DND-41 (cell line): ENCODE data around the gene RNF168.
A peak's percentile ranks its signal among the peaks of the same experiment; 100 is the strongest.

Source experiments
- EZH2 ChIP-seq: IDR thresholded peaks from 3 replicates; pipeline ENCODE4 v1.6.1; 2012; ENCODE audit warnings: borderline replicate concordance, low read depth, mild to moderate bottlenecking, moderate library complexity, low read length, inconsistent platforms; ENCODE audit not compliant: severe bottlenecking
- TF ChIP-seq, protein P1 (sequence below): IDR thresholded peaks from 2 replicates; pipeline ENCODE4 v1.5.1; 2012; ENCODE audit warnings: borderline replicate concordance, low read length, moderate library complexity, mild to moderate bottlenecking; ENCODE audit not compliant: poor library complexity, severe bottlenecking; ENCODE audit errors: extremely low read depth

DNA sequence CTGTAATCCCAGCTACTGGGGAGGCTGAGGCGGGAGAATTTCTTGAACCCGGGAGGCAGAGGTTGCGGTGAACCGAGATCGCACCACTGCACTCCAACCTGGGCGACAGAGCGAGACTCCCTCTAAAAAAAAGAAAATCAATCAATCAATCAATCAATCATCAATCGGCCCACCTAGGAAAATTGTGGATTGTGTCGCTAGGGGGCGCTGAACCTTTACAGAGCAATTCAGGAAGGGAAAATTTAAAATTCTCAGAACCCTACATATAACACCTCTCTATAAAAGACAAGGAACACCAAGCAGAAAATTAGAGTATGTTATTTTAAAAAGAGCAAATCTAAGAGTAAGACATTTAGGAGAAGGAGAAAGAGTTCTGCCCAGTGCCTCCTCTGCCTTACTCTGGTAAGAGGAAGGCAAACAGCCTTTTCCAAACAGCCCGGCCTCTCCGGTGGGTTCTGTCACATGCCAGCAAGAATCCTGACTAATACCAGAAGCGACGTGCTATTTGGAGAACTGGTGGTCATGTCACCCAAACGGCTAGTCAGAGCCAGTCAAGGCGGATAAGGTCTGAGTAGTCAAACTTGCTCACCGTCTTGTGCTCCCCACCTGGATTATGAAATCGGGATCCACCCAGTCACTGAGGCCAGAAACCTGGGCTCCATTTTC, 33.9 kb upstream of the RNF168 start:
- TF ChIP-seq, protein P1, sequence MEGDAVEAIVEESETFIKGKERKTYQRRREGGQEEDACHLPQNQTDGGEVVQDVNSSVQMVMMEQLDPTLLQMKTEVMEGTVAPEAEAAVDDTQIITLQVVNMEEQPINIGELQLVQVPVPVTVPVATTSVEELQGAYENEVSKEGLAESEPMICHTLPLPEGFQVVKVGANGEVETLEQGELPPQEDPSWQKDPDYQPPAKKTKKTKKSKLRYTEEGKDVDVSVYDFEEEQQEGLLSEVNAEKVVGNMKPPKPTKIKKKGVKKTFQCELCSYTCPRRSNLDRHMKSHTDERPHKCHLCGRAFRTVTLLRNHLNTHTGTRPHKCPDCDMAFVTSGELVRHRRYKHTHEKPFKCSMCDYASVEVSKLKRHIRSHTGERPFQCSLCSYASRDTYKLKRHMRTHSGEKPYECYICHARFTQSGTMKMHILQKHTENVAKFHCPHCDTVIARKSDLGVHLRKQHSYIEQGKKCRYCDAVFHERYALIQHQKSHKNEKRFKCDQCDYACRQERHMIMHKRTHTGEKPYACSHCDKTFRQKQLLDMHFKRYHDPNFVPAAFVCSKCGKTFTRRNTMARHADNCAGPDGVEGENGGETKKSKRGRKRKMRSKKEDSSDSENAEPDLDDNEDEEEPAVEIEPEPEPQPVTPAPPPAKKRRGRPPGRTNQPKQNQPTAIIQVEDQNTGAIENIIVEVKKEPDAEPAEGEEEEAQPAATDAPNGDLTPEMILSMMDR = peak; percentile 66
- no peak for TF ChIP-seq EZH2
